GM19467 (cell line): ENCODE measurements around the gene TTC28.
"Not testable (repeated sequence)": the region's sequence is repeated elsewhere in the genome, so short reads cannot be mapped to it uniquely, and the experiment has no call there.

Experiments
- ATAC-seq: cut with Tn5 transposase; IDR thresholded peaks from one replicate; pipeline ENCODE4 v1.9.1; 2021; ENCODE audit warnings: mild to moderate bottlenecking, moderate library complexity; ENCODE audit not compliant: unreplicated experiment

Gene TTC28

GRCh38 chr22:28246397-28246796, 433.2 kb downstream of the TTC28 start:
- no peak for ATAC-seq

- ATAC-seq = no peak
Observed at GRCh38 chr22:28245579-28246224, 433.9 kb downstream of the TTC28 start.

GRCh38 chr22:28244757-28245156, 434.9 kb downstream of the TTC28 start:
- ATAC-seq = no peak

GRCh38 chr22:28243539-28243938, 436.1 kb downstream of the TTC28 start:
- no peak for ATAC-seq

GRCh38 chr22:28241656-28242290, 437.9 kb downstream of the TTC28 start:
- no peak for ATAC-seq

- no peak for ATAC-seq
Observed at GRCh38 chr22:28239941-28240340, 439.7 kb downstream of the TTC28 start.

GRCh38 chr22:28237783-28238182, 441.9 kb downstream of the TTC28 start:
- ATAC-seq = no peak

GRCh38 chr22:28237112-28237511, 442.5 kb downstream of the TTC28 start:
- no peak for ATAC-seq

- no peak for ATAC-seq
Observed at GRCh38 chr22:28232204-28232603, 447.4 kb downstream of the TTC28 start.

- no peak for ATAC-seq
Observed at GRCh38 chr22:28231441-28231840, 448.2 kb downstream of the TTC28 start.

GRCh38 chr22:28230671-28231070, 449.0 kb downstream of the TTC28 start:
- no peak for ATAC-seq

- no peak for ATAC-seq
Observed at GRCh38 chr22:28229566-28230485, 449.8 kb downstream of the TTC28 start.

- no peak for ATAC-seq
Observed at GRCh38 chr22:28223826-28224225, 455.8 kb downstream of the TTC28 start.

GRCh38 chr22:28222976-28223745, 456.5 kb downstream of the TTC28 start:
- ATAC-seq = no peak

- no peak for ATAC-seq
Observed at GRCh38 chr22:28222571-28222970, 457.1 kb downstream of the TTC28 start.

GRCh38 chr22:28222052-28222451, 457.6 kb downstream of the TTC28 start:
- ATAC-seq = no peak

- no peak for ATAC-seq
Observed at GRCh38 chr22:28220626-28221363, 458.8 kb downstream of the TTC28 start.

- no peak for ATAC-seq
Observed at GRCh38 chr22:28217277-28217676, 462.4 kb downstream of the TTC28 start.

GRCh38 chr22:28214750-28215149, 464.9 kb downstream of the TTC28 start:
- ATAC-seq = not testable (repeated sequence)

- ATAC-seq = not testable (repeated sequence)
Observed at GRCh38 chr22:28209457-28209856, 470.2 kb downstream of the TTC28 start.
